Loucy (cell line): Measurements from ENCODE around the gene CYBB.

Experiments used
- H2AFZ ChIP-seq: fragments of 200-600 bp; sonication (generic); 2 replicates; pipeline ENCODE4 v1.6.0; 2016; ENCODE audit warnings: antibody characterized with exemption, mild to moderate bottlenecking, low read length, moderate library complexity
- H3F3A ChIP-seq: fragments of 200-600 bp; 2 replicates; pipeline ENCODE4 v1.6.0; 2016; ENCODE audit warnings: antibody characterized with exemption, low read depth, mild to moderate bottlenecking
- H3K27me3 ChIP-seq: fragments of 200-600 bp; sonication (generic); 2 replicates; pipeline ENCODE4 v1.6.1; 2014; ENCODE audit warnings: low read length, mild to moderate bottlenecking; ENCODE audit not compliant: insufficient read depth, poor library complexity, severe bottlenecking
- H3K36me3 ChIP-seq: fragments of 200-600 bp; sonication (generic); 2 replicates; pipeline ENCODE4 v1.6.1; 2016; ENCODE audit warnings: low read length; ENCODE audit not compliant: insufficient read depth
- H3K4me1 ChIP-seq: fragments of 200-600 bp; sonication (generic); 2 replicates; pipeline ENCODE4 v1.5.1; 2014; ENCODE audit warnings: low read length, mild to moderate bottlenecking; ENCODE audit not compliant: insufficient read depth, poor library complexity, severe bottlenecking
- H3K4me2 ChIP-seq: fragments of 200-600 bp; sonication (generic); 2 replicates; pipeline ENCODE4 v1.6.0; 2014; ENCODE audit warnings: antibody characterized with exemption, low read length, low read depth, mild to moderate bottlenecking; ENCODE audit not compliant: poor library complexity, severe bottlenecking
- H3K4me3 ChIP-seq: fragments of 200-600 bp; sonication (generic); 2 replicates; pipeline ENCODE4 v1.5.1; 2014; ENCODE audit warnings: low read length, mild to moderate bottlenecking, mixed read lengths; ENCODE audit not compliant: poor library complexity, severe bottlenecking
- H3K79me2 ChIP-seq: fragments of 200-600 bp; sonication (generic); 2 replicates; pipeline ENCODE4 v1.6.1; 2014; ENCODE audit warnings: low read length; ENCODE audit not compliant: insufficient read depth
- H3K9ac ChIP-seq: fragments of 200-600 bp; sonication (generic); 2 replicates; pipeline ENCODE4 v1.6.0; 2014; ENCODE audit warnings: mild to moderate bottlenecking, low read depth, low read length, moderate library complexity; ENCODE audit not compliant: poor library complexity, severe bottlenecking
- H3K9me2 ChIP-seq: fragments of 200-600 bp; sonication (generic); replicated peaks from 2 replicates; pipeline ENCODE4 v1.6.1; 2016; ENCODE audit warnings: low read depth, low read length, mixed read lengths
- H3K9me3 ChIP-seq: fragments of 200-600 bp; sonication (generic); 2 replicates; pipeline ENCODE4 v1.6.1; 2014; ENCODE audit warnings: mild to moderate bottlenecking, antibody characterized with exemption, low read length, low read depth; ENCODE audit not compliant: insufficient read depth
- H4K20me1 ChIP-seq: fragments of 200-600 bp; sonication (generic); 2 replicates; pipeline ENCODE4 v1.6.0; 2014; ENCODE audit warnings: antibody characterized with exemption, low read length, mild to moderate bottlenecking; ENCODE audit not compliant: insufficient read depth, poor library complexity, severe bottlenecking
- CTCF ChIP-seq: fragments of 200-600 bp; sonication (generic); conservative IDR thresholded peaks from 2 replicates; pipeline ENCODE4 v1.5.1; 2014; ENCODE audit warnings: mild to moderate bottlenecking, antibody characterized with exemption, low read length
- EZH2phosphoT487 ChIP-seq: fragments of 200-600 bp; IDR thresholded peaks from 2 replicates; pipeline ENCODE4 v1.6.1; 2018; ENCODE audit warnings: antibody characterized with exemption, mild to moderate bottlenecking, moderate library complexity, borderline replicate concordance

Gene CYBB

GRCh38 chrX:37825215-37825842, 45.5 kb downstream of the CYBB start:
- no peak overlapping the region for H3K4me2 ChIP-seq
- peak; percentile 83 for TF ChIP-seq CTCF
- TF ChIP-seq EZH2phosphoT487, result no peak
- no peaks in the 10 kb centered on the region for H3K79me2 ChIP-seq
- no peaks in the 10 kb centered on the region for H3K36me3 ChIP-seq
- H3K27me3 ChIP-seq, result no peaks in the 10 kb centered on the region
- H3K4me3 ChIP-seq, result no peak overlapping the region
- H3K9me2 ChIP-seq, result no peaks in the 10 kb centered on the region
- H3K9ac ChIP-seq, result peak overlapping the region; percentile 44
- peaks cover 17% of the 10 kb centered on the region for H3K4me1 ChIP-seq
- no peak overlapping the region; the same call in 1 of the 2 replicates for H2AFZ ChIP-seq
- H4K20me1 ChIP-seq, result no peaks in the 10 kb centered on the region
- no peaks in the 10 kb centered on the region for H3F3A ChIP-seq
- H3K9me3 ChIP-seq, result no peaks in the 10 kb centered on the region

GRCh38 chrX:37829721-37830120, 49.9 kb downstream of the CYBB start:
- Histone ChIP-seq H4K20me1 (no peaks in the 10 kb centered on the region), H3K27me3 (no peaks in the 10 kb centered on the region), H3K4me2 (no peak overlapping the region), H3F3A (no peaks in the 10 kb centered on the region), H3K9ac (no peak overlapping the region), H3K4me1 (peaks cover 12% of the 10 kb centered on the region), H3K9me2 (no peaks in the 10 kb centered on the region), H3K79me2 (no peaks in the 10 kb centered on the region), H3K36me3 (no peaks in the 10 kb centered on the region), H2AFZ (0 out of 2 replicates have a peak overlapping the region, but pooled peaks have one; percentile 36), H3K4me3 (no peak overlapping the region), H3K9me3 (no peaks in the 10 kb centered on the region)
- no peak for TF ChIP-seq CTCF
- TF ChIP-seq EZH2phosphoT487, result no peak

- H3K4me2 ChIP-seq, result no peak overlapping the region
- no peaks in the 10 kb centered on the region for H3K36me3 ChIP-seq
- H4K20me1 ChIP-seq, result no peaks in the 10 kb centered on the region
- H3K4me1 ChIP-seq, result peaks cover 8% of the 10 kb centered on the region
- no peaks in the 10 kb centered on the region for H3K79me2 ChIP-seq
- TF ChIP-seq CTCF (no peak), EZH2phosphoT487 (no peak)
- no peak overlapping the region for H3K9ac ChIP-seq
- H3K9me3 ChIP-seq, result no peaks in the 10 kb centered on the region
- no peaks in the 10 kb centered on the region for H3K27me3 ChIP-seq
- no peaks in the 10 kb centered on the region for H3F3A ChIP-seq
- H3K4me3 ChIP-seq, result no peak overlapping the region
- H2AFZ ChIP-seq, result no peak overlapping the region
- no peaks in the 10 kb centered on the region for H3K9me2 ChIP-seq
These were observed 50.5 kb downstream of the CYBB start for GRCh38 chrX:37830371-37830770.
